Breast epithelium (tissue), 4 donors: ENCODE measurements around the gene DHCR24. TPM values are rescaled to one million over a fixed set of nuclear protein-coding genes. Genes with fewer than 3 reads are reported as not detected.

ENCODE experiments used
- DNase-seq, 2 donors: peaks; one replicate each; pipeline ENCODE4 v3.0.0-alpha.2; 2019; ENCODE audit warnings: low spot score in 2 of 2
- H3K27ac ChIP-seq, 2 donors: fragments of 200-600 bp; sonication (generic) in 1 of 2; one replicate each; pipeline ENCODE4 v1.5.1; 2016 to 2019; ENCODE audit warnings: mild to moderate bottlenecking in 1 of 2
- H3K27me3 ChIP-seq, 2 donors: fragments of 200-600 bp; sonication (generic) in 1 of 2; one replicate each; pipeline versions ENCODE4 v1.5.1 to v1.6.0; 2017 to 2019; ENCODE audit warnings: control low read depth in 1 of 2, mild to moderate bottlenecking in 1 of 2
- H3K36me3 ChIP-seq: fragments of 200-600 bp; one replicate; pipeline ENCODE4 v1.5.1; 2019
- H3K4me1 ChIP-seq, 2 donors: fragments of 200-600 bp; sonication (generic); one replicate each; pipeline ENCODE4 v1.5.1; 2016 to 2019; ENCODE audit warnings: control low read depth in 1 of 2
- H3K4me3 ChIP-seq, 3 donors: fragments of 200-600 bp; sonication (generic); 1 replicate in 2 of 3; 2 replicates in 1 of 3; pipeline ENCODE4 v1.5.1; 2016 to 2019; ENCODE audit warnings: mild to moderate bottlenecking in 3 of 3, moderate library complexity in 2 of 3
- H3K9me3 ChIP-seq, 2 donors: fragments of 200-600 bp; sonication (generic) in 1 of 2; one replicate each; pipeline ENCODE4 v1.5.1; 2016 to 2019; ENCODE audit warnings: control low read depth in 1 of 2
- POLR2A ChIP-seq: fragments of 450-650 bp; IDR thresholded peaks from one replicate; pipeline ENCODE4 v1.6.1; 2016; ENCODE audit warnings: antibody characterized with exemption, mild to moderate bottlenecking, moderate library complexity
- POLR2AphosphoS5 ChIP-seq, 3 donors: sonication (generic); formaldehyde crosslinking; IDR thresholded peaks; one replicate each; pipeline ENCODE4 v1.6.1; 2017; ENCODE audit warnings: antibody characterized with exemption in 3 of 3
- intact Hi-C: fragments of 100-400 bp; cut with DNase I; formaldehyde crosslinking; loops from one replicate; pipeline ENCODE4 v1.15.1; 2023; ENCODE audit warnings: low total_unique reads
- total RNA-seq, 3 donors: library from RNA; depleted of rRNA; stranded (reverse); fragments of >200 nt; gene quantifications; one replicate each; pipeline ENCODE4 v1.1.0, GENCODE V29; 2016
- TF ChIP-seq, protein P1 (sequence below), 3 donors: fragments of 450-650 bp; IDR thresholded peaks; one replicate each; pipeline ENCODE4 v1.5.1; 2016 to 2017; ENCODE audit warnings: antibody characterized with exemption in 3 of 3, mild to moderate bottlenecking in 3 of 3, moderate library complexity in 3 of 3

The DHCR24 gene
- total RNA-seq, 3 donors from 2014 or later = 149 to 230 (median 157) TPM

DNA sequence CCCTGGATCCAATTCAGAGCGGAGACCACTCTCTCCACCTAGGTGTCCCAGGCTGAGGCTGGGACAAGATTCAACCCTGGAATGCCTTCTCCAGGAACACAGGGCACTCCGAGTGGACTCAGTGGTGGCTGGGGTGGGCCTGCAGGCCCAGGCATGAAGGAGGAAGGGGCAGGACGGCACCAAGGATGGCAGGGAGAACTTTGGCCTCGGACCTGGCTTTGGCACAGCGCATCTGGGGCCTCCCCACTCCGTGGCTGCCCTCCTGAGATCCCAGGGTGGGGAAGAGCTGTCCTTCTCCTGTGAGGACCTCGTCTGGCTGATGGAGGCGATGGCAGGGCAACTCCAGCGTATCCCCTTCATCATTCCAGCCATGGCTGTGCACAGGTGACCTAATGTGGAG is 35.6 kb downstream of the DHCR24 start:
- TF ChIP-seq POLR2A = no peak
- no peak for TF ChIP-seq POLR2AphosphoS5 (IDR thresholded peaks at IDR 0.05)
- TF ChIP-seq, protein P1, sequence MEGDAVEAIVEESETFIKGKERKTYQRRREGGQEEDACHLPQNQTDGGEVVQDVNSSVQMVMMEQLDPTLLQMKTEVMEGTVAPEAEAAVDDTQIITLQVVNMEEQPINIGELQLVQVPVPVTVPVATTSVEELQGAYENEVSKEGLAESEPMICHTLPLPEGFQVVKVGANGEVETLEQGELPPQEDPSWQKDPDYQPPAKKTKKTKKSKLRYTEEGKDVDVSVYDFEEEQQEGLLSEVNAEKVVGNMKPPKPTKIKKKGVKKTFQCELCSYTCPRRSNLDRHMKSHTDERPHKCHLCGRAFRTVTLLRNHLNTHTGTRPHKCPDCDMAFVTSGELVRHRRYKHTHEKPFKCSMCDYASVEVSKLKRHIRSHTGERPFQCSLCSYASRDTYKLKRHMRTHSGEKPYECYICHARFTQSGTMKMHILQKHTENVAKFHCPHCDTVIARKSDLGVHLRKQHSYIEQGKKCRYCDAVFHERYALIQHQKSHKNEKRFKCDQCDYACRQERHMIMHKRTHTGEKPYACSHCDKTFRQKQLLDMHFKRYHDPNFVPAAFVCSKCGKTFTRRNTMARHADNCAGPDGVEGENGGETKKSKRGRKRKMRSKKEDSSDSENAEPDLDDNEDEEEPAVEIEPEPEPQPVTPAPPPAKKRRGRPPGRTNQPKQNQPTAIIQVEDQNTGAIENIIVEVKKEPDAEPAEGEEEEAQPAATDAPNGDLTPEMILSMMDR (IDR thresholded peaks at IDR 0.05) = no peak
- intact Hi-C loops = no loop called here
- H3K4me3 ChIP-seq = no peak overlapping the region
- H3K27ac ChIP-seq = peak overlapping the region in 1 of 2 donors; percentile 12
- no peaks in the 10 kb centered on the region for H3K27me3 ChIP-seq
- H3K4me1 ChIP-seq = no peaks in the 10 kb centered on the region
- no peaks in the 10 kb centered on the region for H3K36me3 ChIP-seq
- no peaks in the 10 kb centered on the region for H3K9me3 ChIP-seq
- no peak for DNase-seq

DNA sequence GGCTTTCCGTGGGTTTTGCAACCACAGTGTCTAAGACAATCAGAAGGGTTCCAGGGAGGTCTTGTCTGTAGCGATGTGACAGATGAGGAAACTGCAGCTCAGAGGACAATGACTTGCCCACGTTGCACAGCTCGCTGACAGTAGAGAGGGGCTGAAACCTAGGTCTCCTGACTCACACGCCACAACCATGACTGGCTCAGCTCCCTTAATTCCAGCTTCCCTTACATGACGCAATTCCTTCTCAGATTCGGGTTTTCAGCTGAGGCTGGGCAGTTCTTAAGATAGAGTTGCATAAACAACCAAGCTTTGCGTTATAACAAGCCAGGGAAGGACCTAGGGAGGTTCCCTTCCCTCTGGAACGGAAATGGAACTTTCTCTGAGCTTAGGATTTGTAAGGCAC is 36.3 kb downstream of the DHCR24 start:
- Histone ChIP-seq H3K27ac (peak overlapping the region; percentile 12), H3K27me3 (no peaks in the 10 kb centered on the region), H3K9me3 (no peaks in the 10 kb centered on the region), H3K4me3 (no peak overlapping the region), H3K4me1 (no peaks in the 10 kb centered on the region), H3K36me3 (no peaks in the 10 kb centered on the region)
- TF ChIP-seq, protein P1 (IDR thresholded peaks at IDR 0.05) = no peak
- TF ChIP-seq POLR2AphosphoS5 (IDR thresholded peaks at IDR 0.05) (peak in 1 of 3 donors; percentile 29), POLR2A (no peak)
- DNase-seq = no peak
- intact Hi-C loops = no loop called here

DNA sequence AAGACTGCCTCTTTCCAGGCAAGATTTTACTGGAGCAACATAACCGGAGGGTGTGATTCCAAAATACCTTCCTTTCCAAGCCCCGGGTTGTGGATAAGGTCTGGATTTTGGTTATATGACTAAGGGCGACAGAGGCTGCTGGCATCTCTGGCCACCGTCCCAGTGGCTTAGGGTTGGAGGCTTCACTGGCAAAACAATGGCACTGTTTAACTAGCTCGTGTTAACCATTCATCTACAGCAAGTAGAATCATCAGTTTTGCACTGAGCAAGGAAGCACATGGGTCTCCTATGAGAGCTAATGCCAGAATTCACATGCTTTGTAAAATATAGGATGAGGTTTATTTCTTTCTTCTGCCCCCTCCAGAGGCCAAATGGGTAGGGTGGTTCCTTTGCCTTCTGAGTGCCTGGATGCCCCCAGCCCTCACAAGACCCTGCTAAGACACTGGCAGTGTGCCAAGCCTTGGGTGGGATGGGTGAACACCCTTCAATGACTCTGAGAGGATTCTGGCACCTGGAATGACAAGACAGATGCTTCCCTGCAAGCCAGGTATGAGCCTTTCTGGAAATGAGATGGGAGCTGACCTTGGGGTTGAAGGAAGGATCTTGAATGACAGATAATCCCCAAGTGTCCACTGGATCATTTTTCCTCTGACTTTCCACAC is 36.8 kb downstream of the DHCR24 start:
- TF ChIP-seq POLR2AphosphoS5 (IDR thresholded peaks at IDR 0.05) (no peak), POLR2A (no peak)
- TF ChIP-seq, protein P1 (IDR thresholded peaks at IDR 0.05) = no peak
- no peak for DNase-seq
- H3K27me3 ChIP-seq = no peaks in the 10 kb centered on the region
- H3K4me3 ChIP-seq = no peak overlapping the region
- no peaks in the 10 kb centered on the region for H3K36me3 ChIP-seq
- intact Hi-C loops = no loop called here
- H3K9me3 ChIP-seq = no peaks in the 10 kb centered on the region
- peak overlapping the region in 1 of 2 donors; percentile 23 for H3K27ac ChIP-seq
- no peaks in the 10 kb centered on the region for H3K4me1 ChIP-seq

DNA sequence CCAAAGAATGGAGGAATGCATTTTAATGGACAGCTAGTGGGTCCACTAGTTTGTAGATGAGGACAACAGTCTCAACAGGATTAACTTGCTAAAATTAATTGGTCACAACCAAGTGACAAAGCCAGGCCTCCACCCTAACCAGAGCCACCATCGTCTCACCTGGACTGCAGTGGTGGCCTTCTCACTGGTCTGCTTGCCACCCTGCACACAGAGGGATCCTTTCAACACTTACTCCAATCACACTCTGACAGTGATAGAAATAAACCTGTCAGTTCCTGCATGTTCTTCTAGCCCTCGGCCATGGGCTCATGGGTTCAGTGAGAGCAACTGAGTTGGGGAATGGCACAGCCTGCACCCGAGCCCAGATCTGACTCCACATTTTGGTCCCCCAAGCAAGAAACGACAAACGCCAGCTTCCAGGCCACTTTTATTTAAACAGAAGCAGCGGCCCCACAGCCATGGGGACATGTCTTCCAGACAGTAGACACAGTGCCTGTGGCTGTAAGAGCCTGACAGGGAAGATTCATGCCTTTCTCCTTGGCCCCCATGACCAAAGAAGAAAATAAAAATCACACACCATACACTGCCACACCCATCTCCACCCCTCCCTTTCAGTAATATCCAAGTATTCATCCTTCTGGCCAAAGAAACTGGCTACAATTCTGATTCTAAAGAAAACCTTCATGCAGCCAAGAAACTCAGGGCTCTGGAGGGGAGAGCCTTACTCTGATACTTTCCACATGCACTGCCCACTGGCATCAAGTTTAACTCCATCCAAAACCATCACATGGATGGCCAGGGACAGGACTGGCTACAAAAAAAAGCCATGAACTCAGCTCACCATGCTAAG is 37.6 kb downstream of the DHCR24 start:
- Histone ChIP-seq H3K27me3 (no peaks in the 10 kb centered on the region), H3K4me1 (no peaks in the 10 kb centered on the region), H3K36me3 (no peaks in the 10 kb centered on the region), H3K4me3 (no peak overlapping the region), H3K27ac (peak overlapping the region in 1 of 2 donors; percentile 23), H3K9me3 (no peaks in the 10 kb centered on the region)
- no peak for TF ChIP-seq POLR2A
- no peak for TF ChIP-seq POLR2AphosphoS5 (IDR thresholded peaks at IDR 0.05)
- TF ChIP-seq, protein P1 (IDR thresholded peaks at IDR 0.05) = no peak
- no peak for DNase-seq
- intact Hi-C loops = no loop called here
